HL-60 (cell line): ENCODE results near the gene RHOD.

Experiments
- DNase-seq, 2 experiments: peaks; one replicate each; pipeline ENCODE4 v3.0.0-alpha.2; 2010 to 2020; ENCODE audit warnings: low read depth in 1 of 2, low spot score in 1 of 2
- H3K27ac ChIP-seq: fragments of 250-450 bp; sonication (Bioruptor Pico); replicated peaks from 2 replicates; pipeline ENCODE4 v1.5.1; 2020; ENCODE audit warnings: mild to moderate bottlenecking, moderate library complexity
- H3K27me3 ChIP-seq: fragments of 250-450 bp; sonication (Bioruptor Pico); 2 replicates; pipeline ENCODE4 v1.5.1; 2021; ENCODE audit warnings: mild to moderate bottlenecking, moderate library complexity; ENCODE audit not compliant: insufficient read depth, poor library complexity, severe bottlenecking
- H3K4me3 ChIP-seq: replicated peaks from 2 replicates; pipeline ENCODE4 v1.5.1; 2011; ENCODE audit warnings: mild to moderate bottlenecking, control low read depth, low read length; ENCODE audit not compliant: insufficient read depth
- CTCF ChIP-seq: IDR thresholded peaks from one replicate; pipeline ENCODE4 v1.5.1; 2011; ENCODE audit warnings: low read length, control low read depth, inconsistent platforms; ENCODE audit not compliant: insufficient read depth
- GABPA ChIP-seq: IDR thresholded peaks from 2 replicates; pipeline ENCODE4 v1.6.1; 2012; ENCODE audit warnings: low read depth
- POLR2AphosphoS5 ChIP-seq: IDR thresholded peaks from 2 replicates; pipeline ENCODE4 v1.6.1; 2012; ENCODE audit warnings: low read depth
- REST ChIP-seq: IDR thresholded peaks from 2 replicates; pipeline ENCODE4 v1.6.1; 2012; ENCODE audit warnings: low read depth; ENCODE audit not compliant: insufficient replicate concordance
- SPI1 ChIP-seq: IDR thresholded peaks from 2 replicates; pipeline ENCODE4 v1.6.1; 2012; ENCODE audit warnings: low read depth, mild to moderate bottlenecking, borderline replicate concordance

The RHOD gene

GRCh38 chr11:67027483-67027930 lies 29.1 kb upstream of the RHOD start:
- no peak overlapping the region for H3K27ac ChIP-seq
- no peak overlapping the region for H3K4me3 ChIP-seq

GRCh38 chr11:67027943-67028542 lies 28.6 kb upstream of the RHOD start:
- TF ChIP-seq CTCF: no peak
- no peak for TF ChIP-seq SPI1
- no peak for TF ChIP-seq REST
- TF ChIP-seq POLR2AphosphoS5: no peak
- no peak for TF ChIP-seq GABPA
- no peak overlapping the region for H3K4me3 ChIP-seq
- DNase-seq: no peak
- H3K27me3 ChIP-seq: peaks cover 57% of the 10 kb centered on the region
- no peak overlapping the region for H3K27ac ChIP-seq

More at GRCh38 chr11:67027483-67027930, 29.1 kb upstream of the RHOD start:
- TF ChIP-seq GABPA (no peak), SPI1 (no peak), POLR2AphosphoS5 (no peak), CTCF (no peak), REST (no peak)
- no peak for DNase-seq
- H3K27me3 ChIP-seq: peaks cover 61% of the 10 kb centered on the region

GRCh38 chr11:67029146-67029545 lies 27.5 kb upstream of the RHOD start:
- TF ChIP-seq POLR2AphosphoS5 (no peak), CTCF (no peak), GABPA (no peak), REST (no peak), SPI1 (no peak)
- DNase-seq: no peak

More at GRCh38 chr11:67029146-67029545, 27.5 kb upstream of the RHOD start:
- no peak overlapping the region for H3K4me3 ChIP-seq
- H3K27ac ChIP-seq: no peak overlapping the region
- H3K27me3 ChIP-seq: peaks cover 50% of the 10 kb centered on the region
